ENCODE measurements around the gene CNIH1.

DNA sequence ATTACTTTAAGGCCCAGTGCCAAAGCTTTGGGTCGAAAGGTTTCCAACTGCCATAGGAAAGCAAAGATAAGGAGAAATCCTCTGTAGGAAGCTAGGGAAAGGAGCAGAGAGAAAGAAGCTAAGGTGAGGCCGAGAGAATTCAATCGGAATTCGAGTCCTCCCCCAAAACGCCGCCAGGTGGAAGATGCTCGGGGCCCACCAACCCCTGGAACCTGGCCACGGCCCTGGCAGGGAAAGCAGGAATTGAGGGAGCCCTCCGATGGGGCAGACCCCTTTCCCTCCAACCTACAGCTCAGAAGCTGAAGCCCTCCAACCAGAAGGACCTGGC is 47.1 kb upstream of the CNIH1 start:
- TF ChIP-seq, protein P1, sequence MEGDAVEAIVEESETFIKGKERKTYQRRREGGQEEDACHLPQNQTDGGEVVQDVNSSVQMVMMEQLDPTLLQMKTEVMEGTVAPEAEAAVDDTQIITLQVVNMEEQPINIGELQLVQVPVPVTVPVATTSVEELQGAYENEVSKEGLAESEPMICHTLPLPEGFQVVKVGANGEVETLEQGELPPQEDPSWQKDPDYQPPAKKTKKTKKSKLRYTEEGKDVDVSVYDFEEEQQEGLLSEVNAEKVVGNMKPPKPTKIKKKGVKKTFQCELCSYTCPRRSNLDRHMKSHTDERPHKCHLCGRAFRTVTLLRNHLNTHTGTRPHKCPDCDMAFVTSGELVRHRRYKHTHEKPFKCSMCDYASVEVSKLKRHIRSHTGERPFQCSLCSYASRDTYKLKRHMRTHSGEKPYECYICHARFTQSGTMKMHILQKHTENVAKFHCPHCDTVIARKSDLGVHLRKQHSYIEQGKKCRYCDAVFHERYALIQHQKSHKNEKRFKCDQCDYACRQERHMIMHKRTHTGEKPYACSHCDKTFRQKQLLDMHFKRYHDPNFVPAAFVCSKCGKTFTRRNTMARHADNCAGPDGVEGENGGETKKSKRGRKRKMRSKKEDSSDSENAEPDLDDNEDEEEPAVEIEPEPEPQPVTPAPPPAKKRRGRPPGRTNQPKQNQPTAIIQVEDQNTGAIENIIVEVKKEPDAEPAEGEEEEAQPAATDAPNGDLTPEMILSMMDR (IDR thresholded peaks at IDR 0.05), result no peak
- TF ChIP-seq EP300 (IDR thresholded peaks at IDR 0.05), result no peak
- TF ChIP-seq POLR2A (IDR thresholded peaks at IDR 0.05), result no peak

All from ovary (tissue), 3 donors.